ENCODE results near the gene VAV1. TPM values are rescaled to one million over a fixed set of nuclear protein-coding genes. Genes with fewer than 3 reads are reported as not detected.

The VAV1 gene
- total RNA-seq, 8 experiments from 2014 or later = 0.29 to 0.66 (median 0.36) TPM; not detected in 4

- Histone ChIP-seq H3K27ac (no peak overlapping the region), H3K4me3 (no peak overlapping the region), H3K4me1 (replicated peaks in 1 of 2) (peaks cover 6 to 18% of the 10 kb centered on the region in 2 donors)
- in situ Hi-C loops (cut with MboI; ENCODE audit: low pct_unique_long_range_greater_than_20kb in 2 of 9, low sequenced_read_pairs in 9 of 9, unreplicated experiment in 9 of 9) = loop anchor here in 1 of 9 experiments (10.0 kb wide), 1 partner anchor 132 kb away; no protein-coding TSS in a partner anchor
- ATAC-seq (replicated peaks in 6 of 8) = no peak
- 70 to 100% (median 80%) methylated on average over 1 to 4 of the region's 21 CpGs; no CpG with 5 or more reads in 7 of the 10 experiments for whole genome bisulfite sequencing, 10 experiments
Observed at GRCh38 chr19:6732803-6733337, 39.6 kb upstream of the VAV1 start.

- no peak overlapping the region for H3K27ac ChIP-seq
- in situ Hi-C loops (cut with MboI; ENCODE audit: low pct_unique_long_range_greater_than_20kb in 2 of 9, low sequenced_read_pairs in 9 of 9, unreplicated experiment in 9 of 9) = loop anchor here in 1 of 9 experiments (10.0 kb wide), 1 partner anchor 131 kb away; no protein-coding TSS in a partner anchor
- no peak overlapping the region for H3K4me3 ChIP-seq
- ATAC-seq (replicated peaks in 6 of 8) = no peak
- WGBS, 10 experiments = 89% methylated on average over 4 of the region's 29 CpGs; no CpG with 5 or more reads in 9 of the 10 experiments
- H3K4me1 ChIP-seq (replicated peaks in 1 of 2) = peaks cover 12 to 24% of the 10 kb centered on the region in 2 donors
Observed at GRCh38 chr19:6733338-6734095, 39.0 kb upstream of the VAV1 start.

- Histone ChIP-seq H3K27ac (no peak overlapping the region), H3K4me3 (no peak overlapping the region), H3K4me1 (replicated peaks in 1 of 2) (peaks cover 19 to 31% of the 10 kb centered on the region in 2 donors)
- ATAC-seq (replicated peaks in 6 of 8) = no peak
- in situ Hi-C loops (cut with MboI; ENCODE audit: low pct_unique_long_range_greater_than_20kb in 2 of 9, low sequenced_read_pairs in 9 of 9, unreplicated experiment in 9 of 9) = loop anchor here in 1 of 9 experiments (10.0 kb wide), 1 partner anchor 131 kb away; no protein-coding TSS in a partner anchor
- 80 to 100% (median 82%) methylated on average over 1 to 8 of the region's 20 CpGs; no CpG with 5 or more reads in 4 of the 10 experiments for WGBS, 10 experiments
Observed at GRCh38 chr19:6734096-6734696, 38.3 kb upstream of the VAV1 start.

- peak overlapping the region in 2 of 5 donors; percentile 57 to 72 for H3K4me3 ChIP-seq
- in situ Hi-C loops (cut with MboI; ENCODE audit: low pct_unique_long_range_greater_than_20kb in 2 of 9, low sequenced_read_pairs in 9 of 9, unreplicated experiment in 9 of 9) = loop anchor here in 1 of 9 experiments (10.0 kb wide), 1 partner anchor 129 kb away; no protein-coding TSS in a partner anchor
Observed at GRCh38 chr19:6735181-6735911, 37.2 kb upstream of the VAV1 start.

GRCh38 chr19:6736169-6736916, 36.2 kb upstream of the VAV1 start:
- peaks cover 20 to 26% of the 10 kb centered on the region in 2 donors for H3K4me1 ChIP-seq (replicated peaks in 1 of 2)
- in situ Hi-C loops (cut with MboI; ENCODE audit: low pct_unique_long_range_greater_than_20kb in 2 of 9, low sequenced_read_pairs in 9 of 9, unreplicated experiment in 9 of 9) = loop anchor here in 1 of 9 experiments (10.0 kb wide), 1 partner anchor 128 kb away; no protein-coding TSS in a partner anchor
- WGBS, 10 experiments = 18 to 89% (median 55%) methylated on average over 3 to 15 of the region's 25 CpGs; no CpG with 5 or more reads in 3 of the 10 experiments
- H3K4me3 ChIP-seq = peak overlapping the region; percentile 49 to 72 (median 57)
- peak overlapping the region; percentile 98 to 99 for H3K27ac ChIP-seq
- peak; percentile 3 to 25 (median 10) for ATAC-seq (replicated peaks in 6 of 8)

More at GRCh38 chr19:6735181-6735911, 37.2 kb upstream of the VAV1 start:
- Histone ChIP-seq H3K4me1 (replicated peaks in 1 of 2) (peaks cover 20 to 26% of the 10 kb centered on the region in 2 donors), H3K27ac (no peak overlapping the region)
- 12 to 100% (median 44%) methylated on average over 1 to 7 of the region's 15 CpGs; no CpG with 5 or more reads in 3 of the 10 experiments for WGBS, 10 experiments
- ATAC-seq (replicated peaks in 6 of 8) = no peak

- Histone ChIP-seq H3K4me1 (replicated peaks in 1 of 2) (peaks cover 20 to 26% of the 10 kb centered on the region in 2 donors), H3K4me3 (peak overlapping the region; percentile 49 to 72 (median 57)), H3K27ac (peak overlapping the region; percentile 98 to 99)
- in situ Hi-C loops (cut with MboI; ENCODE audit: low pct_unique_long_range_greater_than_20kb in 2 of 9, low sequenced_read_pairs in 9 of 9, unreplicated experiment in 9 of 9) = loop anchor here in 1 of 9 experiments (10.0 kb wide), 1 partner anchor 128 kb away; no protein-coding TSS in a partner anchor
- peak in 2 of 8 experiments; percentile 0 for ATAC-seq (replicated peaks in 6 of 8)
- 0% methylated on average over 3 to 6 of the region's 16 CpGs; no CpG with 5 or more reads in 8 of the 10 experiments for WGBS, 10 experiments
Observed at GRCh38 chr19:6736917-6737283, 35.6 kb upstream of the VAV1 start.

- H3K4me1 ChIP-seq (replicated peaks in 1 of 2) = peaks cover 20 to 26% of the 10 kb centered on the region in 2 donors
- H3K27ac ChIP-seq = peak within 1 kb of the TSS; percentile 98 to 99
- in situ Hi-C loops (cut with MboI; ENCODE audit: low pct_unique_long_range_greater_than_20kb in 2 of 9, low sequenced_read_pairs in 9 of 9, unreplicated experiment in 9 of 9) = loop anchor here in 1 of 9 experiments (10.0 kb wide), 1 partner anchor 127 kb away; no protein-coding TSS in a partner anchor
- peak; percentile 70 to 85 (median 81) for ATAC-seq (replicated peaks in 6 of 8)
- WGBS, 10 experiments = 0 to 2% (median 0%) methylated on average over 1 to 9 of the region's 55 CpGs; no CpG with 5 or more reads in 6 of the 10 experiments
- peak within 1 kb of the TSS; percentile 49 to 72 (median 57) for H3K4me3 ChIP-seq
Observed at GRCh38 chr19:6737284-6737872, 35.1 kb upstream of the VAV1 start, which contains the start of gene GPR108. Gene GPR108, minus strand, starts transcription at chr19:6737580. Its CDS starts 4 bp downstream, at chr19:6737576.

GRCh38 chr19:6737873-6738786, 34.4 kb upstream of the VAV1 start:
- peak overlapping the region in 1 of 5 donors; percentile 6 for H3K4me3 ChIP-seq
- ATAC-seq (replicated peaks in 6 of 8) = peak in 7 of 8 experiments; percentile 1 to 13 (median 1)
- 0 to 35% (median 10%) methylated on average over 1 to 6 of the region's 13 CpGs; no CpG with 5 or more reads in 1 of the 10 experiments for WGBS, 10 experiments
- peak overlapping the region; percentile 57 to 86 for H3K27ac ChIP-seq
- peaks cover 20 to 26% of the 10 kb centered on the region in 2 donors for H3K4me1 ChIP-seq (replicated peaks in 1 of 2)
- in situ Hi-C loops (cut with MboI; ENCODE audit: low pct_unique_long_range_greater_than_20kb in 2 of 9, low sequenced_read_pairs in 9 of 9, unreplicated experiment in 9 of 9) = loop anchor here in 1 of 9 experiments (10.0 kb wide), 1 partner anchor 127 kb away; no protein-coding TSS in a partner anchor

GRCh38 chr19:6738787-6739389, 33.6 kb upstream of the VAV1 start:
- Histone ChIP-seq H3K4me3 (peak overlapping the region; percentile 37 to 51 (median 45)), H3K4me1 (replicated peaks in 1 of 2) (peaks cover 20 to 28% of the 10 kb centered on the region in 2 donors), H3K27ac (peak overlapping the region; percentile 53 to 86)
- no peak for ATAC-seq (replicated peaks in 6 of 8)
- WGBS, 10 experiments = 0 to 60% (median 3%) methylated on average over 1 to 10 of the region's 24 CpGs; no CpG with 5 or more reads in 2 of the 10 experiments
- in situ Hi-C loops (cut with MboI; ENCODE audit: low pct_unique_long_range_greater_than_20kb in 2 of 9, low sequenced_read_pairs in 9 of 9, unreplicated experiment in 9 of 9) = loop anchor here in 1 of 9 experiments (10.0 kb wide), 1 partner anchor 126 kb away; no protein-coding TSS in a partner anchor

GRCh38 chr19:6739390-6739882, 33.1 kb upstream of the VAV1 start, which contains the start of gene TRIP10:
Gene TRIP10, plus strand, starts transcription at chr19:6739680. Its CDS starts 82 bp downstream, at chr19:6739762.
- Histone ChIP-seq H3K4me3 (peak within 1 kb of the TSS; percentile 37 to 51 (median 45)), H3K27ac (peak within 1 kb of the TSS; percentile 53 to 86), H3K4me1 (replicated peaks in 1 of 2) (peaks cover 20 to 33% of the 10 kb centered on the region in 2 donors)
- peak in 2 of 8 experiments; percentile 0 to 2 for ATAC-seq (replicated peaks in 6 of 8)
- in situ Hi-C loops (cut with MboI; ENCODE audit: low pct_unique_long_range_greater_than_20kb in 2 of 9, low sequenced_read_pairs in 9 of 9, unreplicated experiment in 9 of 9) = loop anchor here in 1 of 9 experiments (10.0 kb wide), 1 partner anchor 125 kb away; no protein-coding TSS in a partner anchor
- WGBS, 10 experiments = 0% methylated on average over 1 of the region's 47 CpGs; no CpG with 5 or more reads in 9 of the 10 experiments
